ENCODE data around the gene PGAP3. TPM values are rescaled to one million over a fixed set of nuclear protein-coding genes. Genes with fewer than 3 reads are reported as not detected.

Gene PGAP3
- total RNA-seq, 1 experiment from 2014 or later = 29.0 TPM

DNA sequence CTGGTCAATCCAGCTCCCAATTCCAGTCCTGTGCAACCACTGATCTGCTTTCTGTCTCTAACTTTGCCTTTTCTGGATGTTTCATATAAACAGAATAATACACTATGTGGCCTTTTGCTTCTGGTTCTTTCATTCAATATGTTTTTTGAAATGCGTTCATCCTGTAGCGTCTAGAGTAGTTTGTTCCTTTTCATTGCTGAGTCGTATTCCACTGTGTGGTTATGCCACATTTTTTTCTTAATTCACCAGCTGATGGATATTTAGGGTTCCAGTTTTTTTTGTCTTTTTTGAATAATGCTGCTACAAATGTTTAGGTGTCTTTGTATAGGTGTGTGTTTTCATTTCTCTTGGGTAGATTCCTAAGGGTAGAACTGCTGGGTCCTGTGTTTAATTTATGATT lies 44.7 kb upstream of the PGAP3 start:
- no peak overlapping the region for H2BK120ac ChIP-seq (ENCODE audit: low read depth, low read length, poor library complexity, severe bottlenecking)
- WGBS (ENCODE audit: extremely low coverage, insufficient read length, low lambda C conversion rate) = no CpG with 5 or more reads among the region's 3 CpGs
- no peak for DNase-seq
- no peak overlapping the region for H2AFZ ChIP-seq (ENCODE audit: low read length)
- peaks cover 6 to 19% (median 18%) of the 10 kb centered on the region in 3 experiments; a peak in 5 of 7 replicates for H3K36me3 Mint-ChIP-seq (ENCODE audit: insufficient read depth in 1 of 3, low read depth in 3 of 3)
- H3T11ph ChIP-seq (ENCODE audit: low read length) = no peak overlapping the region
- H3K23me2 ChIP-seq (ENCODE audit: insufficient read length, low read depth, low read length, poor library complexity, severe bottlenecking) = peaks cover 7% of the 10 kb centered on the region
- H3K23ac ChIP-seq (ENCODE audit: insufficient read length, low read depth, low read length) = no peak overlapping the region
- no peak overlapping the region for H3K27ac ChIP-seq (ENCODE audit: insufficient read length, low read depth, low read length)
- H3K9me3 Mint-ChIP-seq = no peaks in the 10 kb centered on the region
- H2BK20ac ChIP-seq (ENCODE audit: low read depth, low read length, poor library complexity, severe bottlenecking) = no peak overlapping the region
- no peak overlapping the region for H2BK15ac ChIP-seq (ENCODE audit: low read depth, low read length)
- H4K5ac ChIP-seq (ENCODE audit: insufficient read length, low read depth, low read length) = no peak overlapping the region
- no peak overlapping the region for H3K9ac ChIP-seq (ENCODE audit: extremely low read depth, insufficient read length, low read length)
- H3K14ac ChIP-seq (ENCODE audit: insufficient read depth, low read length) = no peak overlapping the region
- no peak overlapping the region for H3K4me2 ChIP-seq (ENCODE audit: insufficient read depth, insufficient read length, low read length)
- no peak overlapping the region for H4K91ac ChIP-seq (ENCODE audit: insufficient read length, low read depth, low read length)
- no peak overlapping the region; a peak in 1 of 5 replicates for H3K4me3 Mint-ChIP-seq
- H4K8ac ChIP-seq (replicated peaks; ENCODE audit: insufficient read length, low read depth, low read length) = no peak overlapping the region
- no peak overlapping the region for H2BK12ac ChIP-seq (ENCODE audit: insufficient read length, low read depth, low read length)
- peaks cover 1% of the 10 kb centered on the region; the same call in 1 of the 2 replicates for H3K4me1 ChIP-seq (ENCODE audit: insufficient read depth, low read length)
- peaks cover 3% of the 10 kb centered on the region; the same call in 1 of the 2 replicates for H3K27me3 Mint-ChIP-seq (ENCODE audit: low read depth)
- H2AK5ac ChIP-seq (ENCODE audit: insufficient read length, low read length) = no peak overlapping the region
- H3K79me2 ChIP-seq (ENCODE audit: insufficient read depth, low read length) = no peaks in the 10 kb centered on the region
- TF ChIP-seq, protein P1, sequence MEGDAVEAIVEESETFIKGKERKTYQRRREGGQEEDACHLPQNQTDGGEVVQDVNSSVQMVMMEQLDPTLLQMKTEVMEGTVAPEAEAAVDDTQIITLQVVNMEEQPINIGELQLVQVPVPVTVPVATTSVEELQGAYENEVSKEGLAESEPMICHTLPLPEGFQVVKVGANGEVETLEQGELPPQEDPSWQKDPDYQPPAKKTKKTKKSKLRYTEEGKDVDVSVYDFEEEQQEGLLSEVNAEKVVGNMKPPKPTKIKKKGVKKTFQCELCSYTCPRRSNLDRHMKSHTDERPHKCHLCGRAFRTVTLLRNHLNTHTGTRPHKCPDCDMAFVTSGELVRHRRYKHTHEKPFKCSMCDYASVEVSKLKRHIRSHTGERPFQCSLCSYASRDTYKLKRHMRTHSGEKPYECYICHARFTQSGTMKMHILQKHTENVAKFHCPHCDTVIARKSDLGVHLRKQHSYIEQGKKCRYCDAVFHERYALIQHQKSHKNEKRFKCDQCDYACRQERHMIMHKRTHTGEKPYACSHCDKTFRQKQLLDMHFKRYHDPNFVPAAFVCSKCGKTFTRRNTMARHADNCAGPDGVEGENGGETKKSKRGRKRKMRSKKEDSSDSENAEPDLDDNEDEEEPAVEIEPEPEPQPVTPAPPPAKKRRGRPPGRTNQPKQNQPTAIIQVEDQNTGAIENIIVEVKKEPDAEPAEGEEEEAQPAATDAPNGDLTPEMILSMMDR (conservative IDR thresholded peaks at IDR 0.05) = no peak
- 0 out of 7 replicates have a peak overlapping the region, but pooled peaks of 1 of the 3 experiments have one; percentile 24 for H3K27ac Mint-ChIP-seq
- no peak overlapping the region for H3K18ac ChIP-seq (ENCODE audit: insufficient read length, low read depth, low read length)
- no peaks in the 10 kb centered on the region for H4K20me1 ChIP-seq (ENCODE audit: control insufficient read depth, insufficient read depth, insufficient read length)
- H3K79me1 ChIP-seq (ENCODE audit: insufficient read depth, low read depth, low read length, poor library complexity, severe bottlenecking) = no peaks in the 10 kb centered on the region
- no peak overlapping the region for H3K56ac ChIP-seq (ENCODE audit: insufficient read length, low read depth, low read length)
- no peaks in the 10 kb centered on the region for H3K27me3 ChIP-seq (ENCODE audit: insufficient read depth, low read length)
- no peaks in the 10 kb centered on the region for H3K9me3 ChIP-seq (ENCODE audit: control insufficient read depth, low read depth, low read length)
- H3K4ac ChIP-seq (ENCODE audit: low read depth, low read length) = no peak overlapping the region
- H3K4me1 Mint-ChIP-seq = peaks cover 29 to 30% of the 10 kb centered on the region in 2 experiments
- no peak overlapping the region for H2BK5ac ChIP-seq (ENCODE audit: insufficient read length, low read length)
